Measurements from ENCODE around the gene KRTAP5-6.

The KRTAP5-6 gene

GRCh38 chr11:1705126-1706052 lies 8.4 kb downstream of the KRTAP5-6 start:
- H3K4me3 ChIP-seq (ENCODE audit: control insufficient read depth, low read depth, low read length): no peak overlapping the region
- DNase-seq (ENCODE audit: low read depth): no peak
- TF ChIP-seq, protein P1, sequence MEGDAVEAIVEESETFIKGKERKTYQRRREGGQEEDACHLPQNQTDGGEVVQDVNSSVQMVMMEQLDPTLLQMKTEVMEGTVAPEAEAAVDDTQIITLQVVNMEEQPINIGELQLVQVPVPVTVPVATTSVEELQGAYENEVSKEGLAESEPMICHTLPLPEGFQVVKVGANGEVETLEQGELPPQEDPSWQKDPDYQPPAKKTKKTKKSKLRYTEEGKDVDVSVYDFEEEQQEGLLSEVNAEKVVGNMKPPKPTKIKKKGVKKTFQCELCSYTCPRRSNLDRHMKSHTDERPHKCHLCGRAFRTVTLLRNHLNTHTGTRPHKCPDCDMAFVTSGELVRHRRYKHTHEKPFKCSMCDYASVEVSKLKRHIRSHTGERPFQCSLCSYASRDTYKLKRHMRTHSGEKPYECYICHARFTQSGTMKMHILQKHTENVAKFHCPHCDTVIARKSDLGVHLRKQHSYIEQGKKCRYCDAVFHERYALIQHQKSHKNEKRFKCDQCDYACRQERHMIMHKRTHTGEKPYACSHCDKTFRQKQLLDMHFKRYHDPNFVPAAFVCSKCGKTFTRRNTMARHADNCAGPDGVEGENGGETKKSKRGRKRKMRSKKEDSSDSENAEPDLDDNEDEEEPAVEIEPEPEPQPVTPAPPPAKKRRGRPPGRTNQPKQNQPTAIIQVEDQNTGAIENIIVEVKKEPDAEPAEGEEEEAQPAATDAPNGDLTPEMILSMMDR (conservative IDR thresholded peaks at IDR 0.05; ENCODE audit: control insufficient read depth, insufficient read depth, low read depth, low read length): no peak

DNA sequence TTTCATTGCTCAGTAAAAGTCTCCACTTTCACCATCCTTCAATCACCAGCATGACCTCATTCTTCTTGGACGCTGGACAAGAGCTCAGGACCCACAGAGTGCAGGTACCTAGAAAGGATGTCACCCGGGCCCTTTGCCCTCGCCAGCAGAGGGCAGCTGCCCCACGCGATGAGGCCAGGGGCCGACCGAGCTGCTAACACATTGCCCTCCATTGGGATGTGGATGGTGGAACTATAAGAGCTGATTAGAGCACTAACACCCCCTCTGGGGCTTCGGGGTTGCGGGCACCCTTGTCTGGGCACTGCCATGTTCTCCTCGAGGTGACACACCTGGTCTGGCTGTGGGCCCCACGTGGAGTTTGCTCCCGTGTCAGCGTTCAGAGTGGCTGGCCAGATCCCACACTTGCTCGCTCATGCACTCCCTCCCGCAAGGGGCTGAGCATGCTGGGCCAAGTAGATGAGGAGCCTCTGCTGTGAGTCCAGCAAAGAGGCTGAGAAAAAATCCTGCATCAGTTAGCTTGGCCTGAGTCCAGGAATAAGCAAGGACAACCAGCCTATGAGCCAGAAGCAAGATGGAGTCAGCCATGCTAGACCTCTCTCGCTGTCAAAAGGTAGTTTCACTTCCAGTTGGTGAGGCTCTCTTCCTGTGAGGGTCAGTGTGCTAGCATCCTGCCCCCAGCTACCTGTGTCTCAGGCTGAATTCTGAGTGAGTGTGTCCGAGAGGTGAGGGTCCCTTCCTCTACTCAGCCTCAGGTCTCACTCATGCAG lies 9.8 kb downstream of the KRTAP5-6 start:
- TF ChIP-seq, protein P1 (conservative IDR thresholded peaks at IDR 0.05; ENCODE audit: control insufficient read depth, insufficient read depth, low read depth, low read length): peak; percentile 23
- H3K4me3 ChIP-seq (ENCODE audit: control insufficient read depth, low read depth, low read length): no peak overlapping the region
- DNase-seq (ENCODE audit: low read depth): peak; percentile 9

DNA sequence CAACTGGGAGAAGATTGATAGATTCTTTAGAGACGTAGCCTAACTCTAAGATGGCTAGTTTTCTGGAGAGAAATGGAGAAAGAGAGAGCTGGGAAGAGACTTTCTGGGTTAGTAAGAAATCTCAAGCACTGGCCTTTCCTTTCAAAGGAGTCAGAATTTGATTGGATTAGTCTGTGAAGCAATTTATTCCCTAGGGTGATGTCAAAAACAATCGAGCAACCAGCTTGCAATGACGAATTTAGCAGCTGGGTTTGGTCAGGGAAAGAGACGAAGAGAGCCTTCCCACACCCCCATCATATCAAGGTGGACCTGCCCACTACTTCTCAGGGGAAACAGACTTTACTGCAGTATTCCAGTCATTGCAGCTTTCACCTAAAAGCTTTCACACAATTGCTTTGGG lies 10.8 kb downstream of the KRTAP5-6 start:
- DNase-seq (ENCODE audit: low read depth): peak; percentile 53
- TF ChIP-seq, protein P1 (conservative IDR thresholded peaks at IDR 0.05; ENCODE audit: control insufficient read depth, insufficient read depth, low read depth, low read length): no peak

GRCh38 chr11:1708716-1709115 lies 11.7 kb downstream of the KRTAP5-6 start:
- H3K4me3 ChIP-seq (ENCODE audit: control insufficient read depth, low read depth, low read length): no peak overlapping the region
- DNase-seq (ENCODE audit: low read depth): no peak
- TF ChIP-seq, protein P1 (conservative IDR thresholded peaks at IDR 0.05; ENCODE audit: control insufficient read depth, insufficient read depth, low read depth, low read length): no peak

More for the DNA sequence above, 10.8 kb downstream of the KRTAP5-6 start:
- H3K4me3 ChIP-seq (ENCODE audit: control insufficient read depth, low read depth, low read length): no peak overlapping the region

DNA sequence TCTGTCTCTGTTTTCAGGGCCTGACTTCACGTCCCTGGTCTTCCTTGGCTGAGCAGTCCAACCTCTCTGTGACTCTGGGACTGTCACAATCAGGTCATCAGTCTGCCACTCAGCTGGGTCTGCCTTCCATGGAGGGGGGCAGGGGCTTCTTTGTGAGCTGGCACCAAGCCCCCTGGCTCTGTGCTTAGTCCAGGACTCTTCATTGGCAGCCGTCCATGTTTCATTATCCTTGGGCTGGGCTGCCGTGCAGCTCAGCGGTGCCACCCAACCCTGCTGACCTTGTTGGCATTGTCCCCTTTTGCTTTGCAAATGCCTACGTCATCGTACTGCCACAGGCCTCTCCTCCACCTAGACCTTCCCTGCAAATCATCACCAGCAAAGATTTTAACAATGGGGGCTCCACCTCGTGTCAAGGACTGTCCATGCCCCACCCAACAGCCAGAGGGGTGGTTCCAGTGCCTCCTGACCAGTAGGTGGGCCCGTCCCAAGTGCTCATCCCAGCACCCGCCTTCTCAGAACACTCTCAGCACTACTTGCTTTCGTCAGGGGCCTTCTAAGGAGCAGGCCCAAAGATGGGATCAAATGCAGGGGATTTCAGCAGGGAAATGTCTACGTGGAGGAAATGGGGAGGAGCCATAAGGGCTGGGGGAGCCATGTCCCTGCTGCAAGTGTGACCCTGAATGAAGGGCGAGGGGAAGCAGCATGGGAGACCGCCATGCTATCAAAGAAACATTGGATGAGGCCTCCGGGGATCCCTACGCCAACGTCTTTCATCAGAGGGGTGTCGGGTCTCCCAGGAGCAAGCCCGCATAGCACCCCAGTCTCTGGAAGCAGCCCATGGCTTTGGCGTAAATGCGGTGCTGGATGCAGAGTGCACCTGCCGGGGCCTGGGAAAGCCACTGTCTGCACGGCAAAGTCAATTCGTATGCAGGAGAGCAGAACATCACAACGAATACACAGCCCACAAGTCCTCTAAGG lies 18.2 kb downstream of the KRTAP5-6 start:
- no peak for DNase-seq (ENCODE audit: low read depth)
- TF ChIP-seq, protein P1 (conservative IDR thresholded peaks at IDR 0.05; ENCODE audit: control insufficient read depth, insufficient read depth, low read depth, low read length): no peak
- no peak overlapping the region for H3K4me3 ChIP-seq (ENCODE audit: control insufficient read depth, low read depth, low read length)

DNA sequence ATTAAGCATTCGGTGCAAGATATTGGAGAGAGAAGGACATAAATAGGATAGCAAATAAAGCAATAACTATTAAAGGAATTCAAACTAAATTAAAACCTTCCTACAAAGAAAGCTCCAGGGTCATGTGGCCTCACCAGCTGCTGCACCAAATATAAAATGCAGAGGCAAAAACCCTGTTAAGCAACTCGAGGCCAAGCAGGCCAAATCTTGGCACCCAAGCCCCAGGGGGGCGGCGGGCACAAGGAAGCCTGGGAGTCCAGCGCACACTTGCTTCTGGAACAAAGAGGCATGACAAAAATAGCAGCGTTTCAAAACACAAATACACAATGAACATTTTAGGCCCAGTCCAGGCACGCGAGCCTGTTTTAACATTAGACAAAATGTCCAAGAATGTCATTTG lies 20.8 kb downstream of the KRTAP5-6 start:
- no peak for DNase-seq (ENCODE audit: low read depth)
- TF ChIP-seq, protein P1 (conservative IDR thresholded peaks at IDR 0.05; ENCODE audit: control insufficient read depth, insufficient read depth, low read depth, low read length): no peak
- H3K4me3 ChIP-seq (ENCODE audit: control insufficient read depth, low read depth, low read length): no peak overlapping the region
